T-helper 1 cell treated with Interleukin-12 subunit alpha and Interleukin-12 subunit beta and Interleukin-4 antibody, amounts not matched to agents 30 μg/mL and 1 μg/mL, for 36 hours (primary cell): ENCODE results near the gene RMC1.
"Not testable (repeated sequence)": the region's sequence is repeated elsewhere in the genome, so short reads cannot be mapped to it uniquely, and the experiment has no call there.

Experiments used
- H3K27ac Mint-ChIP-seq: one replicate; pipeline ENCODE4 v1.8.0; 2021; ENCODE audit warnings: mild to moderate bottlenecking, mixed read lengths
- H3K27me3 Mint-ChIP-seq: one replicate; pipeline ENCODE4 v1.8.0; 2021; ENCODE audit warnings: low read depth, mixed read lengths
- H3K36me3 Mint-ChIP-seq: one replicate; pipeline ENCODE4 v1.8.0; 2021; ENCODE audit warnings: low read depth, mixed read lengths
- H3K4me1 Mint-ChIP-seq: one replicate; pipeline ENCODE4 v1.8.0; 2021; ENCODE audit warnings: low read depth, mixed read lengths
- H3K4me3 Mint-ChIP-seq: one replicate; pipeline ENCODE4 v1.8.0; 2021; ENCODE audit warnings: mild to moderate bottlenecking, moderate library complexity, mixed read lengths
- H3K9me3 Mint-ChIP-seq: one replicate; pipeline ENCODE4 v1.8.0; 2021; ENCODE audit warnings: mixed read lengths

The RMC1 gene

GRCh38 chr18:23512216-23512615 is 8.9 kb downstream of the RMC1 start:
- Mint-ChIP-seq H3K4me3 (peak overlapping the region; percentile 41), H3K36me3 (peaks cover 40% of the 10 kb centered on the region), H3K4me1 (peaks cover 28% of the 10 kb centered on the region), H3K27ac (peak overlapping the region; percentile 75)
- H3K9me3 Mint-ChIP-seq, H3K27me3 Mint-ChIP-seq: not testable (repeated sequence)

- no peaks in the 10 kb centered on the region for H3K27me3 Mint-ChIP-seq
- peak overlapping the region; percentile 41 for H3K4me3 Mint-ChIP-seq
- H3K27ac Mint-ChIP-seq, result peak overlapping the region; percentile 75
- no peaks in the 10 kb centered on the region for H3K9me3 Mint-ChIP-seq
- H3K36me3 Mint-ChIP-seq, result peaks cover 39% of the 10 kb centered on the region
- peaks cover 25% of the 10 kb centered on the region for H3K4me1 Mint-ChIP-seq
Observed at GRCh38 chr18:23512641-23513040, 9.3 kb downstream of the RMC1 start.

GRCh38 chr18:23515911-23516546 is 12.7 kb downstream of the RMC1 start:
- peak overlapping the region; percentile 77 for H3K27ac Mint-ChIP-seq
- no peak overlapping the region for H3K4me3 Mint-ChIP-seq
- peaks cover 44% of the 10 kb centered on the region for H3K36me3 Mint-ChIP-seq
- H3K4me1 Mint-ChIP-seq, result peaks cover 15% of the 10 kb centered on the region
- H3K9me3 Mint-ChIP-seq, result no peaks in the 10 kb centered on the region
- H3K27me3 Mint-ChIP-seq, result no peaks in the 10 kb centered on the region

- H3K4me1 Mint-ChIP-seq, result peaks cover 12% of the 10 kb centered on the region
- no peaks in the 10 kb centered on the region for H3K27me3 Mint-ChIP-seq
- H3K9me3 Mint-ChIP-seq, result no peaks in the 10 kb centered on the region
- peaks cover 66% of the 10 kb centered on the region for H3K36me3 Mint-ChIP-seq
- H3K4me3 Mint-ChIP-seq, result no peak overlapping the region
- no peak overlapping the region for H3K27ac Mint-ChIP-seq
Observed at GRCh38 chr18:23519734-23520133, 16.4 kb downstream of the RMC1 start.

- H3K27ac Mint-ChIP-seq, result no peak overlapping the region
- no peaks in the 10 kb centered on the region for H3K9me3 Mint-ChIP-seq
- H3K4me1 Mint-ChIP-seq, result peaks cover 7% of the 10 kb centered on the region
- peaks cover 64% of the 10 kb centered on the region for H3K36me3 Mint-ChIP-seq
- no peaks in the 10 kb centered on the region for H3K27me3 Mint-ChIP-seq
- H3K4me3 Mint-ChIP-seq, result no peak overlapping the region
Observed at GRCh38 chr18:23521271-23521670, 18.0 kb downstream of the RMC1 start.

GRCh38 chr18:23521907-23522306 is 18.6 kb downstream of the RMC1 start:
- H3K9me3 Mint-ChIP-seq, result no peaks in the 10 kb centered on the region
- no peak overlapping the region for H3K27ac Mint-ChIP-seq
- H3K4me3 Mint-ChIP-seq, result no peak overlapping the region
- peaks cover 7% of the 10 kb centered on the region for H3K4me1 Mint-ChIP-seq
- no peaks in the 10 kb centered on the region for H3K27me3 Mint-ChIP-seq
- peaks cover 69% of the 10 kb centered on the region for H3K36me3 Mint-ChIP-seq

GRCh38 chr18:23523429-23524212 is 20.3 kb downstream of the RMC1 start:
- no peak overlapping the region for H3K4me3 Mint-ChIP-seq
- peaks cover 7% of the 10 kb centered on the region for H3K4me1 Mint-ChIP-seq
- H3K27ac Mint-ChIP-seq, result no peak overlapping the region
- peaks cover 65% of the 10 kb centered on the region for H3K36me3 Mint-ChIP-seq
- no peaks in the 10 kb centered on the region for H3K9me3 Mint-ChIP-seq
- H3K27me3 Mint-ChIP-seq, result no peaks in the 10 kb centered on the region

GRCh38 chr18:23524213-23524707 is 20.9 kb downstream of the RMC1 start:
- no peak overlapping the region for H3K4me3 Mint-ChIP-seq

GRCh38 chr18:23526501-23527063 is 23.3 kb downstream of the RMC1 start:
- Mint-ChIP-seq H3K27ac (no peak overlapping the region), H3K9me3 (no peaks in the 10 kb centered on the region), H3K36me3 (peaks cover 67% of the 10 kb centered on the region), H3K4me1 (peaks cover 9% of the 10 kb centered on the region), H3K27me3 (no peaks in the 10 kb centered on the region), H3K4me3 (no peak overlapping the region)

More at GRCh38 chr18:23524213-23524707, 20.9 kb downstream of the RMC1 start:
- peaks cover 7% of the 10 kb centered on the region for H3K4me1 Mint-ChIP-seq
- no peaks in the 10 kb centered on the region for H3K27me3 Mint-ChIP-seq
- H3K9me3 Mint-ChIP-seq, result no peaks in the 10 kb centered on the region
- peaks cover 68% of the 10 kb centered on the region for H3K36me3 Mint-ChIP-seq
- H3K27ac Mint-ChIP-seq, result no peak overlapping the region

GRCh38 chr18:23528580-23529472 is 25.5 kb downstream of the RMC1 start:
- Mint-ChIP-seq H3K27ac (no peak overlapping the region), H3K27me3 (no peaks in the 10 kb centered on the region), H3K36me3 (peaks cover 64% of the 10 kb centered on the region), H3K4me1 (peaks cover 5% of the 10 kb centered on the region), H3K4me3 (no peak overlapping the region), H3K9me3 (no peaks in the 10 kb centered on the region)

GRCh38 chr18:23529604-23530003 is 26.3 kb downstream of the RMC1 start:
- peak overlapping the region; percentile 0 for H3K27ac Mint-ChIP-seq
- H3K9me3 Mint-ChIP-seq, result no peaks in the 10 kb centered on the region
- H3K4me3 Mint-ChIP-seq, result no peak overlapping the region
- H3K36me3 Mint-ChIP-seq, result peaks cover 61% of the 10 kb centered on the region
- peaks cover 4% of the 10 kb centered on the region for H3K4me1 Mint-ChIP-seq
- H3K27me3 Mint-ChIP-seq, result no peaks in the 10 kb centered on the region

- H3K36me3 Mint-ChIP-seq, result peaks cover 62% of the 10 kb centered on the region
- no peaks in the 10 kb centered on the region for H3K9me3 Mint-ChIP-seq
- H3K4me1 Mint-ChIP-seq, result peaks cover 4% of the 10 kb centered on the region
- H3K4me3 Mint-ChIP-seq, result no peak overlapping the region
- no peak overlapping the region for H3K27ac Mint-ChIP-seq
- H3K27me3 Mint-ChIP-seq, result no peaks in the 10 kb centered on the region
Observed at GRCh38 chr18:23530195-23530594, 26.9 kb downstream of the RMC1 start.

GRCh38 chr18:23531912-23532311 is 28.6 kb downstream of the RMC1 start:
- Mint-ChIP-seq H3K4me1 (peaks cover 4% of the 10 kb centered on the region), H3K27ac (no peak overlapping the region), H3K36me3 (peaks cover 62% of the 10 kb centered on the region), H3K9me3 (no peaks in the 10 kb centered on the region), H3K4me3 (no peak overlapping the region), H3K27me3 (no peaks in the 10 kb centered on the region)

- Mint-ChIP-seq H3K27ac (no peak overlapping the region), H3K36me3 (peaks cover 68% of the 10 kb centered on the region), H3K4me1 (peaks cover 4% of the 10 kb centered on the region), H3K4me3 (no peak overlapping the region), H3K9me3 (no peaks in the 10 kb centered on the region), H3K27me3 (no peaks in the 10 kb centered on the region)
Observed at GRCh38 chr18:23532848-23533247, 29.5 kb downstream of the RMC1 start.
